HG03469 (cell line): ENCODE results near the gene GLYATL1B.
A peak's percentile ranks its signal among the peaks of the same experiment; 100 is the strongest.
"Not testable (repeated sequence)": the region's sequence is repeated elsewhere in the genome, so short reads cannot be mapped to it uniquely, and the experiment has no call there.

Source experiments
- ATAC-seq: cut with Tn5 transposase; IDR thresholded peaks from one replicate; pipeline ENCODE4 v1.9.1; 2021; ENCODE audit warnings: mild to moderate bottlenecking, moderate library complexity, moderate number of reproducible peaks; ENCODE audit not compliant: unreplicated experiment

GLYATL1B gene, protein sequence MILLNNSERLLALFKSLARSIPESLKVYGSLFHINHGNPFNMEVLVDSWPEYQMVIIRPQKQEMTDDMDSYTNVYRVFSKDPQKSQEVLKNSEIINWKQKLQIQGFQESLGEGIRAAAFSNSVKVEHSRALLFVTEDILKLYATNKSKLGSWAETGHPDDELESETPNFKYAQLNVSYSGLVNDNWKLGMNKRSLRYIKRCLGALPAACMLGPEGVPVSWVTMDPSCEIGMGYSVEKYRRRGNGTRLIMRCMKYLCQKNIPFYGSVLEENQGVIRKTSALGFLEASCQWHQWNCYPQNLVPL

DNA sequence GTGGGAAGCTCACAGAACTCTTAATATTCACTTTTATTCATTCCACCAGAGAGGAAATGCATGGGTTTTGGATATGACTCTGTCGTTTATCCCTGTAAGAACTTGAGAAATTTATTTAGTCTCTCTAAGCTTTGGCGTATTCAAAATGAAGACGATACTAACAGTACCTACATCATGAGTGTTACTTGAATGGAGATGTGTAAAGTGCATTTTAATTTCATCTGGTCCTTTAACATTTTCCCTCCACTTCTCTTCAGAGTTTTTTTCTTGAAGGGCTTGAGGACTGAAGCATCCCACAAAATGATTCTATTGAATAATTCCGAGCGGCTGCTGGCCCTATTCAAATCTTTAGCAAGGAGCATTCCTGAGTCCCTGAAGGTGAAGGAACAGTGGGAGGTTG is at the start of gene GLYATL1B:
Gene GLYATL1B (plus strand): TSS at position 301 of the 400 bp plus-strand sequence. CDS start 0 bp downstream, at position 301.
- not testable (repeated sequence) for ATAC-seq

DNA sequence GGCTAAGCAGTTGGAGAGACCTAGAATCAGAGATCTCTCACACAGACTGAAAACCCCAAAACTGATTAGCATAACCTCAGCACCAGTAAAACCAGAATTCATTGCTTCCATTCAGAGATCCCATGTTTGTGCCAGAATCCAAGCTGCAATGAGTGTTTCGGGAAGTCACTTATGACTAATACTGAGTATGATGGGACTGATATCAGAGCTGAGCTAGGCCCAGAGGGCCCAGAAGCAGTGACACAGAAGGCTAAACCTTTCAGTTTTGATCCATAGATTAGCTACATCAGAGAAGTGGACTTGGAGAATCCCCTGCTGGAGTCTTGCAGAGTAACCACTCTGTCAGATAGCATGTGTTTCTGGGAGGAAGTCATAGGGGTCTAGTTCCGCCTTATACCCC is 49.6 kb upstream of the GLYATL1B start:
- not testable (repeated sequence) for ATAC-seq

GRCh38 chr11:59037434-59037833 is 48.7 kb upstream of the GLYATL1B start:
- not testable (repeated sequence) for ATAC-seq

DNA sequence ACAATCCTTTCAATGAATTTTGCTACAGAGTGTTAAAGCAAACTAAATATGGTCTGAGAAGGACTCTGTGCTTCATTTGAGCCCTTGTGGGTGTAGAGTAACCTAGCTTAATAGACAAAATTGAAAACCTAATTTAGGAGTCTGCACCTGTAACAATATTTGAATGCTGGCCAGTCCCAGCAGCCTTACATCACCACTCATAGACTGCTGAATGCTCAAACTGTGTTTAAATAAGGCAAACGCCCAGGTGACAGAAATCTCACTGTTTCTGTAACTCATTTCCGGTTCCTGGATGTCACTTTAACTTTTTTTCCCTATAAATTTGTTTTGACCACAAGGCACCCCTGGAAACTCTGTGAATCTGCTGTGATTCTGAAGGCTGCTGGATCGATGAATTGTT is 45.5 kb upstream of the GLYATL1B start:
- no peak for ATAC-seq

DNA sequence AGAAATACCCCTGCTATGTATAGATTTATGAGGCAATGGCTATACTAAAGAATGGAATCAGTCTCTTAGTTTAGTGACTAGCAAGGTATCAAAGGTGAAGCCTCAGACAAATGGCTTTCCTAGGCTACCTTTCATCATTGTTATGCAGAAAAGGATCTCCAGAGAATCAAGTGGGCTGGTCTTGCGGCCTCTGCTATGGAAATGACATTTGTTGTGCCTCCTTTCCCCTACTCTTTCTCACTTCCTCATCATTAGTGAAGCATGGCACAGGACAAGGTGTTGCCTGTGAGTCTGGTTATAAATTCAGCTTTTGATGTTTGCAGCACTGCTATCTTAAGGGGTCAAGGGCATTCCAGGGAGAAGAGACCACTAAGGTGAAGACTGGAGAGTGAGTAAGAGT is 34.7 kb upstream of the GLYATL1B start:
- peak; percentile 55 for ATAC-seq

DNA sequence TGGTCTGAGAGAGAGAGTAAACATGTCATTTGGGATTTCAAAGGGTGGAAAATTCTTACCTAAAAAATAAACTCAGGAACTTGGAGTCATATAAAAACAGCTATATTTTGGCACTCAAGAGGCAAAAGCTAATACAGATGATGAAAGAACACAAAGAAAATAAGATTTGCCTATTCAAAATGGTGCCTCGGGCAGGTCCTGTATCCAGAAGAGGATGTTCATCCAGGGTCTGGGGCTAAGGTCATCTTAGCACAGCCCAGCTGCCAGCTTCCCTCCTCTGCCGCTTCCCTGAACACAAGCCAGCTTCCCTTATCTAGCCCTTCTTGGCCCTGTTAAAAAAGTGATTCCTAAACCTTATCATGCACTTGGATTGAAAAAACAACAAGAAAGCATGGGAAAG is 33.8 kb upstream of the GLYATL1B start:
- ATAC-seq: not testable (repeated sequence)

DNA sequence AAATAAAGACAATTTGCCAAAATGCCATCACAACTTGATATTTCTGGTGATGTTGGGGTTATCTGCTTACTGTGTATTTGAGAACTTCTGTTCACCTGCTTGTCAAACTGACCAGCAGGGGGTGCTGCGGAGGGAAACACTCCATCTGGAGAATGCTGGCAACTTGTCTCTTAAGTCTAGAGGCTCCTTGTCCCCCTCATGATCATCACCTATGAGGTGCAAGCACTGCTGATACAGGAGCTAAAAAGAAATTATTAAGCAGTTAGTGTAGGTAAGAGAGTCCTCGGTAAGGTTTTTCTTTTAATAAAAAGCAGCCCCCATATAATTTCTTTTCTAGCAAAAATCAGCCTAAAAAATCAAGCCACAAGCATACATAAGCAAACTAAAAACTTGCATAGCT is 32.7 kb upstream of the GLYATL1B start:
- ATAC-seq: peak; percentile 47

GRCh38 chr11:59058120-59059033 is 27.7 kb upstream of the GLYATL1B start:
- peak; percentile 78 for ATAC-seq

GRCh38 chr11:59060096-59060495 is 26.0 kb upstream of the GLYATL1B start:
- ATAC-seq: not testable (repeated sequence)

- no peak for ATAC-seq
These were observed 23.2 kb upstream of the GLYATL1B start for GRCh38 chr11:59062602-59063529.

- not testable (repeated sequence) for ATAC-seq
These were observed 21.9 kb upstream of the GLYATL1B start for GRCh38 chr11:59063996-59064727.

GRCh38 chr11:59069087-59069486 is 17.0 kb upstream of the GLYATL1B start:
- no peak for ATAC-seq

DNA sequence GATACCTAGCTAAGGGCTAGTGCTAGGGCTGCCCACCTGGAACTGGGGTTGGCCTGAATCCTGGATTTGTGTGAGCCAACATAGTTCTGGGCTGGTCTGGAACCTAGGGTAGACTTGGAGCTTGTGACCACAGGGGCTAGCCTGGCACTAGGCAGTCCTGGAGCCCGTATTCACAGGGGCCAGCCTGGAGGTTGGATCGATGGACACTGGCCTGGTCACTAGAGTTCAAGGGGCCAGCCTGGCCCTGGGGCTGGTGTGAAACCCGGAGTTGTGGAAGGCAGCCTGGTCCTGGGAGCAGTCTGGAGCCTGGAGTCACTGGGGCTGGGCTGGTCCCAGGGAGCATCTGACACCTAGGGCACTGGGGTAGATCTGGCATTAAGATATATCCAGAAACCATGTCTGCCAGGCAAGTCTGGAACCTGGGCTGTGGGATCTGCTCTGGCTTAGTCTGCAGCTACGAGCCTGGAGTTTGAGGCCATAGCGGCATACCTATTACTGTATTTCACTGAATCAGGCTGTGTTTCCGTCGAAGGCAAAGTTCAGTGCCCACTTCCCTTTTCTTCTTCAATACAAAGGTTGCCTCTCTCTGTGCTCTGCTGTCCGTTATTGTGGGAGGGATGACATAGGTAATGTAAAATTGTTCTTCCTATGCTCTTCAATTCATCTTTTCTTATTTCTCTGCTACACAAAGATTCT is 9.1 kb upstream of the GLYATL1B start:
- ATAC-seq: peak; percentile 89

DNA sequence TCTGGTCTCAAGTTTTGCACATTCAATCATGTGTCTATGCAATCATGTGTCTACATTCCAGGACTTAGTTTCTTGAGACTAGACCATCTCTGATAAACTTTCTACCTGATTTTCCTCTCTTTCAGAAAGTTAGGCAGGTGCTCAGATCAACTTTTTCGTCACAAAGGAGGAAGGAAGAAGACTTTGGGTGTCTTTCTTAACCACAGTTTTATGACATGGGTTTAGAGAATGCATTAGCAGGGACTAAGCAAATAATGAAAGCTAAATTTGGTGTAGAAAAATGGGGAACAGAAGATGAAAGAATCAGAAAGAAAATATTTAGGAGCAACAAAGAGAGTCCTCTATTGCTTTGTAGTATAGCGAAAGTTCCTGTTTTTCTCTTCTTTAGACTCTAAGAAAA is 7.7 kb upstream of the GLYATL1B start:
- no peak for ATAC-seq

- ATAC-seq: no peak
These were observed 7.0 kb upstream of the GLYATL1B start for GRCh38 chr11:59079086-59079485.

GRCh38 chr11:59080421-59080820 is 5.7 kb upstream of the GLYATL1B start:
- ATAC-seq: not testable (repeated sequence)

- ATAC-seq: not testable (repeated sequence)
These were observed 4.6 kb upstream of the GLYATL1B start for GRCh38 chr11:59081430-59082020.

DNA sequence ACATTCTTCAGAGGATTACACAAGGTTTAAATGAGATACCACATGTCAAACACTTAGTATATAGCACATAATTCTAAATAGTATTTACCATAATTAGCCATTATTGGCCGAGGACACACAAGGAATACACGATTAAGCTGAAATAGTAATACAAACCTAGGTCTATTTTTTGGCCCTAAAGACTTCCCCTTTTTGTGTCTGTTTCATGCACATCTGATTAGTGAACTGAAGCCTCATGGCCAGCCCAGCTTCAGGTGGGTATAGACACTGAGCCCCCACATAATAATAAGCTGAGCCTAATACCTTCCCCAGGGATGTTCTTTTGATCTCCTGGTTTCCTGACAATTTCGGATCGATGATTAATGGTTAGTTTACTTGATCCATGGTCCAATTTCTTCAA is 2.1 kb downstream of the GLYATL1B start:
- ATAC-seq: no peak

DNA sequence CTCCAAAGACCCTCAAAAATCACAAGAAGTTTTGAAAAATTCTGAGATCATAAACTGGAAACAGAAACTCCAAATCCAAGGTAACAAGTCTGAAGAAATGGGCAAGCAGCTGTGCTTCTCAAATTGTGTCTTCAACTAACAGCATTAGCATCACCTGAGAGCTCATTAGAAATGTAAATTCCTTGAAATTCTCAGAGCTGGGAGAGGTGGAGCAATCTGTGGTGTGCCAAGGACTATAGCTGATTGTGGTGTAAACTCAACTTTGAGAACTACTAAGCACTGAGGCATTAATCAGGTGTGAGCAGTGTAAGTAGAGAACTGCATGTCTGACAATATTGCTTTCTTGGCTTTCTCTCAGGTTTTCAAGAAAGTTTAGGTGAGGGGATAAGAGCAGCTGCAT is 7.5 kb downstream of the GLYATL1B start:
- ATAC-seq: not testable (repeated sequence)
